GM12891 (cell line): ENCODE measurements around the gene ALOX12B.

Source experiments
- POLR2A ChIP-seq: IDR thresholded peaks from 2 replicates; pipeline ENCODE4 v1.6.1; 2011; ENCODE audit warnings: low read depth, low read length, control low read depth
- POLR2AphosphoS5 ChIP-seq: IDR thresholded peaks from 2 replicates; pipeline ENCODE4 v1.6.1; 2011; ENCODE audit warnings: low read depth, low read length, control low read depth
- SPI1 ChIP-seq: IDR thresholded peaks from 2 replicates; pipeline ENCODE4 v1.6.1; 2011; ENCODE audit warnings: low read depth, low read length, control low read depth
- TAF1 ChIP-seq: IDR thresholded peaks from 2 replicates; pipeline ENCODE4 v1.6.1; 2011; ENCODE audit warnings: low read depth, low read length, control low read depth

DNA sequence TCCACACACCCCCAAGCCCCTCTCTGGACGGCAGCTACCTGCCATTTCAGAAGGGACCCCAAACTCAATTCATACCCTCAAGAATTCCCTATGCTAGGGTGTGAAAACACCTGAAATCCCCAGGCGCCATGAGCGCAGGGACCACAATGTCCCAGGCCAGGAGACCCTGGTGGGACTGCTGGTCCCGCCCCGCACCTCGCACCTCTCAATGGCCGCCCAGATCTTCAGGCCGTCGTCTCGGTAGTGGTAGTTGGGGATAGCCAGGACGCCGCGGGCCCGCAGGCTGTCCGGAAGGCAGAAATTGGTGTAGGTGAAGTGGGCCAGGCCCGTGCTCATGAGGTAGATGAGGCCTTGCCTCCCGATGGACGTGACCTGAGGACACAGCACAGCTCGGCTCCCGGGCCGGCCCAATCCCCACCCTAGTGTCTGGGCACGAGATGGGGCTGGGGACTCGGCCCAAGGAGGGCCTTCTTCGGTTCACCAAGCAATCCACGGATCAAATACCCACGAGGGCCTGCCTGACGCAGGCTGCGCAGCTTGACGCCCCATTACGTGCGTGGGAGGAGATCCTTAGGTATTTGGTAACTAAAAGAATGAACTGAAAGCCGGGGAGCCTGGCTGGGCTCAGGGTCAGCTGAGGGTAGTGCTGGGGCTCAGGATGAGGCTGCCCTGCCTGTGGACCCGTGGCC lies 21.6 kb upstream of the ALOX12B start:
- TF ChIP-seq POLR2AphosphoS5 (no peak), POLR2A (no peak), TAF1 (no peak), SPI1 (no peak)
